Fibroblast of skin of right quadriceps (primary cell): ENCODE measurements around the gene ZNF74.
"Not testable (repeated sequence)": the region's sequence is repeated elsewhere in the genome, so short reads cannot be mapped to it uniquely, and the experiment has no call there.

Source experiments
- DNase-seq: peaks from one replicate; pipeline ENCODE4 v3.0.0-alpha.2; 2013

Gene ZNF74

GRCh38 chr22:20451129-20451778 is 57.3 kb downstream of the ZNF74 start:
- DNase-seq = not testable (repeated sequence)

GRCh38 chr22:20451920-20452319 is 58.0 kb downstream of the ZNF74 start:
- no peak for DNase-seq

- no peak for DNase-seq
Observed at GRCh38 chr22:20453222-20453621, 59.3 kb downstream of the ZNF74 start.

- DNase-seq = peak; percentile 28
Observed at GRCh38 chr22:20455709-20456063, 61.7 kb downstream of the ZNF74 start.

- DNase-seq = peak; percentile 81
Observed at GRCh38 chr22:20456064-20456721, 62.2 kb downstream of the ZNF74 start.

- no peak for DNase-seq
Observed at GRCh38 chr22:20456722-20457076, 62.7 kb downstream of the ZNF74 start.

GRCh38 chr22:20457506-20458240 is 63.7 kb downstream of the ZNF74 start:
- DNase-seq = no peak
